Measurements from ENCODE around the gene FAM111B. TPM values are rescaled to one million over a fixed set of nuclear protein-coding genes. Genes with fewer than 3 reads are reported as not detected.
A peak's percentile ranks its signal among the peaks of the same experiment; 100 is the strongest.
"Not testable (repeated sequence)": the region's sequence is repeated elsewhere in the genome, so short reads cannot be mapped to it uniquely, and the experiment has no call there.

The FAM111B gene
- total and polyA plus RNA-seq, 2 of the 8 experiments (the other 6 are each of a cell fraction or from before 2014, with no cell fraction given): 4.8 to 38.1 TPM

GRCh38 chr11:59058120-59059033 is 48.7 kb upstream of the FAM111B start:
- not testable (repeated sequence) for H3K79me2 ChIP-seq (ENCODE audit: control insufficient read depth in 1 of 2, insufficient read depth in 2 of 2, low read length in 2 of 2); H3K4ac ChIP-seq (replicated peaks; ENCODE audit: insufficient read length, low read depth, low read length); H3K56ac ChIP-seq (replicated peaks; ENCODE audit: insufficient read length, low read depth, low read length); H4K91ac ChIP-seq (replicated peaks; ENCODE audit: insufficient read length, low read length); H3K23ac ChIP-seq (ENCODE audit: insufficient read length); H4K8ac ChIP-seq (ENCODE audit: extremely low read depth, insufficient read depth, low read length); H2AK5ac ChIP-seq (ENCODE audit: low read depth, low read length); H3K27me3 ChIP-seq (replicated peaks in 1 of 4; ENCODE audit: control insufficient read depth in 3 of 4, extremely low read depth in 1 of 4, insufficient read depth in 3 of 4, low read length in 3 of 4); H4K20me1 ChIP-seq (replicated peaks in 1 of 2; ENCODE audit: control insufficient read depth in 1 of 2, insufficient read depth in 2 of 2, low read length in 2 of 2); H2BK12ac ChIP-seq (ENCODE audit: low read depth, low read length); H4K5ac ChIP-seq (ENCODE audit: insufficient read length, low read depth, low read length); H3K18ac ChIP-seq (ENCODE audit: extremely low read depth, low read length); H3K27ac ChIP-seq (ENCODE audit: low read depth, low read length); H3K14ac ChIP-seq (ENCODE audit: insufficient read length); H2BK120ac ChIP-seq (replicated peaks; ENCODE audit: low read depth, low read length); H3K79me1 ChIP-seq (ENCODE audit: low read depth, low read length); H2BK20ac ChIP-seq (ENCODE audit: low read length); H3K23me2 ChIP-seq (ENCODE audit: low read depth, low read length); H3K36me3 ChIP-seq (ENCODE audit: control insufficient read depth in 2 of 4, insufficient read depth in 4 of 4, low read length in 3 of 4); H2BK5ac ChIP-seq (ENCODE audit: low read depth, low read length); H3K9ac ChIP-seq (replicated peaks in 1 of 4; ENCODE audit: extremely low read depth in 1 of 4, low read depth in 3 of 4, low read length in 3 of 4); H2BK15ac ChIP-seq (ENCODE audit: low read length); H3K4me1 ChIP-seq (replicated peaks in 1 of 4; ENCODE audit: control insufficient read depth in 3 of 4, insufficient read depth in 4 of 4, low read length in 3 of 4); H3K9me3 ChIP-seq (ENCODE audit: insufficient read depth in 2 of 2, low read depth in 1 of 2, low read length in 1 of 2)
- DNase-seq (ENCODE audit: low read depth in 1 of 2, low spot score in 2 of 2): peak; percentile 88 to 100
- FAIRE-seq: peak; percentile 97
- H3K4me2 ChIP-seq (ENCODE audit: insufficient read depth in 1 of 2, low read depth in 2 of 2, low read length in 2 of 2): peak overlapping the region; percentile 15 to 70; a peak in 3 of 4 replicates
- WGBS, 2 experiments (ENCODE audit: extremely low coverage in 1 of 2, insufficient coverage in 1 of 2, insufficient read length in 1 of 2, insufficient replicate concordance in 2 of 2, low coverage in 1 of 2, low lambda C conversion rate in 2 of 2, missing lambda C conversion rate in 1 of 2): 10% methylated on average over 27 of the region's 27 CpGs; no CpG with 5 or more reads in 1 of the 2 experiments
- 0 out of 2 replicates have a peak overlapping the region, but pooled peaks have one; percentile 51 for H2AFZ ChIP-seq (ENCODE audit: low read length)
- POLR2A ChIA-PET (ENCODE audit: partially characterized antibody): interaction anchor here (1.0 kb wide), 1 partner anchor 95 kb away, joined by 3 read pairs; no protein-coding TSS in a partner anchor
- CTCF ChIA-PET (ENCODE audit: partially characterized antibody): interaction anchor here (0.6 to 2.3 kb wide), 51 partner anchors 9 to 424 kb away, joined by 3 to 20 read pairs (median 4); partner anchors contain the start of genes FAM111A, FAM111B and GLYATL1
- H3K4me3 ChIP-seq (ENCODE audit: extremely low read depth in 1 of 4, insufficient read depth in 2 of 4, low read depth in 3 of 4, low read length in 4 of 4): peak overlapping the region; percentile 33 to 62 (median 39); a peak in 7 of 8 replicates
- TF ChIP-seq NRF1 (IDR thresholded peaks at IDR 0.05; ENCODE audit: low read depth, low read length) (peak; percentile 27; the same call in 1 of the 2 replicates), JUND (IDR thresholded peaks at IDR 0.05; ENCODE audit: low read length) (peak; percentile 18; the same call in 1 of the 2 replicates), SP1 (IDR thresholded peaks at IDR 0.05; ENCODE audit: low read depth, low read length) (peak; percentile 84), CTCF (IDR thresholded peaks at IDR 0.05; ENCODE audit: control extremely low read depth in 1 of 3, insufficient read depth in 1 of 3, low read depth in 1 of 3, low read length in 3 of 3) (peak; percentile 90 to 91 (median 90)), SIN3A (conservative IDR thresholded peaks at IDR 0.05 in 1 of 2, IDR thresholded peaks at IDR 0.05 in 1 of 2; ENCODE audit: low read depth in 1 of 2, low read length in 2 of 2) (peak in 1 of 2 experiments; percentile 44; a peak in 1 of 4 replicates), SP2 (IDR thresholded peaks at IDR 0.05; ENCODE audit: low read length) (peak; percentile 27; the same call in 1 of the 2 replicates), E2F6 (IDR thresholded peaks at IDR 0.05) (peak; percentile 29; the same call in 1 of the 2 replicates)
